WTC11 (cell line): ENCODE measurements around the gene BTBD9. TPM values are rescaled to one million over a fixed set of nuclear protein-coding genes. Genes with fewer than 3 reads are reported as not detected.

Experiments used
- ATAC-seq: fragments of 200-7000 bp; cut with Tn5 transposase; 2 replicates; pipeline ENCODE4 v1.10.0; 2021; ENCODE audit warnings: mild to moderate bottlenecking, moderate library complexity
- CTCF ChIA-PET: fragments of 300-600 bp; sonication (Branson Sonifier 250); formaldehyde crosslinking; loops from one replicate; lab custom pipeline; 2021; ENCODE audit warnings: antibody characterized with exemption; lab: Charles Lee
- POLR2A ChIA-PET: fragments of 350-600 bp; sonication (Branson Sonifier 250); formaldehyde crosslinking; loops from one replicate; lab custom pipeline; 2021; ENCODE audit warnings: antibody characterized with exemption; lab: Charles Lee
- DNase-seq: peaks from one replicate; pipeline ENCODE4 v3.0.0; 2021; ENCODE audit warnings: low spot score
- H3K27ac Mint-ChIP-seq: 2 replicates; pipeline ENCODE4 v1.8.0; 2021; ENCODE audit warnings: mixed read lengths
- H3K27me3 Mint-ChIP-seq: 2 replicates; pipeline ENCODE4 v1.8.0; 2021; ENCODE audit warnings: low read depth, mild to moderate bottlenecking, moderate library complexity, mixed read lengths
- H3K36me3 Mint-ChIP-seq: 2 replicates; pipeline ENCODE4 v1.8.0; 2021; ENCODE audit warnings: mixed read lengths
- H3K4me1 Mint-ChIP-seq: 2 replicates; pipeline ENCODE4 v1.8.0; 2022; ENCODE audit warnings: mixed read lengths
- H3K4me3 Mint-ChIP-seq: 2 replicates; pipeline ENCODE4 v1.8.0; 2021; ENCODE audit warnings: mild to moderate bottlenecking, moderate library complexity, mixed read lengths
- H3K9me3 Mint-ChIP-seq: 2 replicates; pipeline ENCODE4 v1.8.0; 2021; ENCODE audit warnings: mixed read lengths
- GABPB1 ChIP-seq: sonication (generic); formaldehyde crosslinking; IDR thresholded peaks from 2 replicates; pipeline ENCODE4 v1.8.1; 2023; ENCODE audit warnings: mild to moderate bottlenecking, missing genetic modification reagents
- JUN ChIP-seq: sonication (generic); formaldehyde crosslinking; IDR thresholded peaks from 2 replicates; pipeline ENCODE4 v1.8.0; 2023; ENCODE audit warnings: mild to moderate bottlenecking, missing genetic modification reagents
- MYBL2 ChIP-seq: sonication (generic); formaldehyde crosslinking; IDR thresholded peaks from 2 replicates; pipeline ENCODE4 v1.8.1; 2023; ENCODE audit warnings: mild to moderate bottlenecking, moderate library complexity, missing genetic modification reagents
- NR2C2 ChIP-seq: sonication (generic); formaldehyde crosslinking; IDR thresholded peaks from 2 replicates; pipeline ENCODE4 v1.8.0; 2022; ENCODE audit warnings: mild to moderate bottlenecking, missing genetic modification reagents
- ZBTB21 ChIP-seq: sonication (generic); formaldehyde crosslinking; IDR thresholded peaks from 2 replicates; pipeline ENCODE4 v1.8.1; 2023; ENCODE audit warnings: mild to moderate bottlenecking, missing genetic modification reagents, borderline replicate concordance
- ZNF317 ChIP-seq: sonication (generic); formaldehyde crosslinking; IDR thresholded peaks from 2 replicates; pipeline ENCODE4 v1.8.1; 2023; ENCODE audit warnings: low read depth, mild to moderate bottlenecking, moderate library complexity, missing genetic modification reagents, borderline replicate concordance
- total RNA-seq: library from RNA; stranded (reverse); gene quantifications from 3 replicates; pipeline ENCODE4 v1.2.3, GENCODE V29; 2021
- TF ChIP-seq, protein P1 (sequence below): sonication (generic); formaldehyde crosslinking; IDR thresholded peaks from 2 replicates; pipeline ENCODE4 v1.8.0; 2023; ENCODE audit warnings: missing genetic modification reagents, mild to moderate bottlenecking, borderline replicate concordance
- TF ChIP-seq, protein P2 (sequence below): fragments of 250-450 bp; sonication (Bioruptor Pico); IDR thresholded peaks from 2 replicates; pipeline ENCODE4 v2.1.2; 2022; ENCODE audit warnings: mild to moderate bottlenecking, moderate library complexity
- TF ChIP-seq, protein P3 (sequence below): sonication (generic); formaldehyde crosslinking; conservative IDR thresholded peaks from 2 replicates; pipeline ENCODE4 v1.8.1; 2023; ENCODE audit warnings: mild to moderate bottlenecking, low read depth, missing genetic modification reagents, moderate library complexity
- TF ChIP-seq, protein P4 (sequence below): sonication (generic); formaldehyde crosslinking; IDR thresholded peaks from 2 replicates; pipeline ENCODE4 v1.8.0; 2023; ENCODE audit warnings: missing genetic modification reagents
- TF ChIP-seq, protein P5 (sequence below): sonication (generic); formaldehyde crosslinking; IDR thresholded peaks from 2 replicates; pipeline ENCODE4 v1.8.1; 2022; ENCODE audit warnings: low read depth, missing genetic modification reagents, borderline replicate concordance
- TF ChIP-seq, protein P6 (sequence below): fragments of 250-450 bp; sonication (Bioruptor Pico); IDR thresholded peaks from 2 replicates; pipeline ENCODE4 v1.9.0; 2021; ENCODE audit warnings: mild to moderate bottlenecking

Gene BTBD9
- total RNA-seq, 1 experiment from 2014 or later, result 4.2 TPM

DNA sequence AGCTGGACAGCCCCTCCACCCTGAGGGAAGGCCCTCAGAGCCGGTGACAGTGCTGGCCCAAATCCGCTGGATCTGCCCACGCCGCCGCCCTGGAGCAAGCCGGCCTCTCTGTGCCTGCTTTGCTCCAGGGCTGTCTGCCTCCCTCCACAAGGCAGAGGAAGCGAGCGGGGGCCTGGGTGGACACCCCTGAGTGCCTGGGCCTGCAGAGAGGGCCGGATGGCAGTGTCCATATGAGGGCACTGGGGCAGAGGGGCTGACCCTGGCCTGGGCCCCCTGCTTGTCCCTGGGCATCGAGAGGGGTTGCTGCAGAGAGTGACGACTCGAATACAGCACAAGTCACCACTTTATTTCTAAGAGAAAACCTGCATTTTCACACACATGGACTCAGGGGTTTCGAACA is 471.6 kb downstream of the BTBD9 start:
- CTCF ChIA-PET, result interaction anchor here (1.0 to 2.0 kb wide), 4 partner anchors 9 to 133 kb away, joined by 3 to 6 read pairs (median 4); no protein-coding TSS in a partner anchor
- H3K9me3 Mint-ChIP-seq, result no peaks in the 10 kb centered on the region
- no peaks in the 10 kb centered on the region for H3K36me3 Mint-ChIP-seq
- POLR2A ChIA-PET, result no interaction called here
- ATAC-seq, result no peak
- no peak for DNase-seq
- H3K4me3 Mint-ChIP-seq, result no peak overlapping the region
- TF ChIP-seq, protein P1, sequence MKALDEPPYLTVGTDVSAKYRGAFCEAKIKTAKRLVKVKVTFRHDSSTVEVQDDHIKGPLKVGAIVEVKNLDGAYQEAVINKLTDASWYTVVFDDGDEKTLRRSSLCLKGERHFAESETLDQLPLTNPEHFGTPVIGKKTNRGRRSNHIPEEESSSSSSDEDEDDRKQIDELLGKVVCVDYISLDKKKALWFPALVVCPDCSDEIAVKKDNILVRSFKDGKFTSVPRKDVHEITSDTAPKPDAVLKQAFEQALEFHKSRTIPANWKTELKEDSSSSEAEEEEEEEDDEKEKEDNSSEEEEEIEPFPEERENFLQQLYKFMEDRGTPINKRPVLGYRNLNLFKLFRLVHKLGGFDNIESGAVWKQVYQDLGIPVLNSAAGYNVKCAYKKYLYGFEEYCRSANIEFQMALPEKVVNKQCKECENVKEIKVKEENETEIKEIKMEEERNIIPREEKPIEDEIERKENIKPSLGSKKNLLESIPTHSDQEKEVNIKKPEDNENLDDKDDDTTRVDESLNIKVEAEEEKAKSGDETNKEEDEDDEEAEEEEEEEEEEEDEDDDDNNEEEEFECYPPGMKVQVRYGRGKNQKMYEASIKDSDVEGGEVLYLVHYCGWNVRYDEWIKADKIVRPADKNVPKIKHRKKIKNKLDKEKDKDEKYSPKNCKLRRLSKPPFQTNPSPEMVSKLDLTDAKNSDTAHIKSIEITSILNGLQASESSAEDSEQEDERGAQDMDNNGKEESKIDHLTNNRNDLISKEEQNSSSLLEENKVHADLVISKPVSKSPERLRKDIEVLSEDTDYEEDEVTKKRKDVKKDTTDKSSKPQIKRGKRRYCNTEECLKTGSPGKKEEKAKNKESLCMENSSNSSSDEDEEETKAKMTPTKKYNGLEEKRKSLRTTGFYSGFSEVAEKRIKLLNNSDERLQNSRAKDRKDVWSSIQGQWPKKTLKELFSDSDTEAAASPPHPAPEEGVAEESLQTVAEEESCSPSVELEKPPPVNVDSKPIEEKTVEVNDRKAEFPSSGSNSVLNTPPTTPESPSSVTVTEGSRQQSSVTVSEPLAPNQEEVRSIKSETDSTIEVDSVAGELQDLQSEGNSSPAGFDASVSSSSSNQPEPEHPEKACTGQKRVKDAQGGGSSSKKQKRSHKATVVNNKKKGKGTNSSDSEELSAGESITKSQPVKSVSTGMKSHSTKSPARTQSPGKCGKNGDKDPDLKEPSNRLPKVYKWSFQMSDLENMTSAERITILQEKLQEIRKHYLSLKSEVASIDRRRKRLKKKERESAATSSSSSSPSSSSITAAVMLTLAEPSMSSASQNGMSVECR (CRISPR knock-in tag), result no peak
- TF ChIP-seq, protein P2, sequence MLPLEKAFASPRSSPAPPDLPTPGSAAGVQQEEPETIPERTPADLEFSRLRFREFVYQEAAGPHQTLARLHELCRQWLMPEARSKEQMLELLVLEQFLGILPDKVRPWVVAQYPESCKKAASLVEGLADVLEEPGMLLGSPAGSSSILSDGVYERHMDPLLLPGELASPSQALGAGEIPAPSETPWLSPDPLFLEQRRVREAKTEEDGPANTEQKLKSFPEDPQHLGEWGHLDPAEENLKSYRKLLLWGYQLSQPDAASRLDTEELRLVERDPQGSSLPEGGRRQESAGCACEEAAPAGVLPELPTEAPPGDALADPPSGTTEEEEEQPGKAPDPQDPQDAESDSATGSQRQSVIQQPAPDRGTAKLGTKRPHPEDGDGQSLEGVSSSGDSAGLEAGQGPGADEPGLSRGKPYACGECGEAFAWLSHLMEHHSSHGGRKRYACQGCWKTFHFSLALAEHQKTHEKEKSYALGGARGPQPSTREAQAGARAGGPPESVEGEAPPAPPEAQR, result no peak
- TF ChIP-seq GABPB1, result no peak
- TF ChIP-seq JUN (CRISPR knock-in tag), result no peak
- TF ChIP-seq, protein P3, sequence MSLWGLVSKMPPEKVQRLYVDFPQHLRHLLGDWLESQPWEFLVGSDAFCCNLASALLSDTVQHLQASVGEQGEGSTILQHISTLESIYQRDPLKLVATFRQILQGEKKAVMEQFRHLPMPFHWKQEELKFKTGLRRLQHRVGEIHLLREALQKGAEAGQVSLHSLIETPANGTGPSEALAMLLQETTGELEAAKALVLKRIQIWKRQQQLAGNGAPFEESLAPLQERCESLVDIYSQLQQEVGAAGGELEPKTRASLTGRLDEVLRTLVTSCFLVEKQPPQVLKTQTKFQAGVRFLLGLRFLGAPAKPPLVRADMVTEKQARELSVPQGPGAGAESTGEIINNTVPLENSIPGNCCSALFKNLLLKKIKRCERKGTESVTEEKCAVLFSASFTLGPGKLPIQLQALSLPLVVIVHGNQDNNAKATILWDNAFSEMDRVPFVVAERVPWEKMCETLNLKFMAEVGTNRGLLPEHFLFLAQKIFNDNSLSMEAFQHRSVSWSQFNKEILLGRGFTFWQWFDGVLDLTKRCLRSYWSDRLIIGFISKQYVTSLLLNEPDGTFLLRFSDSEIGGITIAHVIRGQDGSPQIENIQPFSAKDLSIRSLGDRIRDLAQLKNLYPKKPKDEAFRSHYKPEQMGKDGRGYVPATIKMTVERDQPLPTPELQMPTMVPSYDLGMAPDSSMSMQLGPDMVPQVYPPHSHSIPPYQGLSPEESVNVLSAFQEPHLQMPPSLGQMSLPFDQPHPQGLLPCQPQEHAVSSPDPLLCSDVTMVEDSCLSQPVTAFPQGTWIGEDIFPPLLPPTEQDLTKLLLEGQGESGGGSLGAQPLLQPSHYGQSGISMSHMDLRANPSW (CRISPR knock-in tag), result no peak
- peaks cover 32% of the 10 kb centered on the region for H3K4me1 Mint-ChIP-seq
- H3K27ac Mint-ChIP-seq, result no peak overlapping the region
- no peaks in the 10 kb centered on the region for H3K27me3 Mint-ChIP-seq

DNA sequence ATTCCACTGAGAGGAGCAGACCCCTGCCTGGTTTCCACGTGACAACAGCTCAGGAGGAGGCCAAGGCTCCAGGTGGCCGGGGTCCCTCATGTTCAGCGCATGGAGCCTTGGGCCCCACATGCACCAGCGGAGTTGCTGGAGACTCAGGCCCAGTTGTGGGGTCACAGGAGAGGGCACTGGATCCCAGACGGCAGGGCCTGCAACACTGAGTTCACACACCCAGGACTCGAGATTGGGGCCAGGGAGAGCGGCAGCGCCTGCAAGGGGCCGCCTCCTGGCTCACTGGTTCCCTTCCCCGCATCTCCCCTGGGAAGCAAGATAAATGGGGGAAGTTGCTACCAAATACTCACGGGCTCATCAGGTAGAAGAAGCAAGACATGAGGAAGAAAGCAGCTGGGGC is 472.1 kb downstream of the BTBD9 start:
- H3K27me3 Mint-ChIP-seq, result no peaks in the 10 kb centered on the region
- H3K4me3 Mint-ChIP-seq, result no peak overlapping the region
- no peaks in the 10 kb centered on the region for H3K9me3 Mint-ChIP-seq
- TF ChIP-seq, protein P4, sequence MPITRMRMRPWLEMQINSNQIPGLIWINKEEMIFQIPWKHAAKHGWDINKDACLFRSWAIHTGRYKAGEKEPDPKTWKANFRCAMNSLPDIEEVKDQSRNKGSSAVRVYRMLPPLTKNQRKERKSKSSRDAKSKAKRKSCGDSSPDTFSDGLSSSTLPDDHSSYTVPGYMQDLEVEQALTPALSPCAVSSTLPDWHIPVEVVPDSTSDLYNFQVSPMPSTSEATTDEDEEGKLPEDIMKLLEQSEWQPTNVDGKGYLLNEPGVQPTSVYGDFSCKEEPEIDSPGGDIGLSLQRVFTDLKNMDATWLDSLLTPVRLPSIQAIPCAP (CRISPR knock-in tag), result no peak
- TF ChIP-seq, protein P5, sequence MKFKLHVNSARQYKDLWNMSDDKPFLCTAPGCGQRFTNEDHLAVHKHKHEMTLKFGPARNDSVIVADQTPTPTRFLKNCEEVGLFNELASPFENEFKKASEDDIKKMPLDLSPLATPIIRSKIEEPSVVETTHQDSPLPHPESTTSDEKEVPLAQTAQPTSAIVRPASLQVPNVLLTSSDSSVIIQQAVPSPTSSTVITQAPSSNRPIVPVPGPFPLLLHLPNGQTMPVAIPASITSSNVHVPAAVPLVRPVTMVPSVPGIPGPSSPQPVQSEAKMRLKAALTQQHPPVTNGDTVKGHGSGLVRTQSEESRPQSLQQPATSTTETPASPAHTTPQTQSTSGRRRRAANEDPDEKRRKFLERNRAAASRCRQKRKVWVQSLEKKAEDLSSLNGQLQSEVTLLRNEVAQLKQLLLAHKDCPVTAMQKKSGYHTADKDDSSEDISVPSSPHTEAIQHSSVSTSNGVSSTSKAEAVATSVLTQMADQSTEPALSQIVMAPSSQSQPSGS, result no peak
- TF ChIP-seq, all 79 proteins: peak for 0
- ChIA-PET CTCF (interaction anchor here (1.8 to 2.0 kb wide), 2 partner anchors 9 to 11 kb away, joined by 6 read pairs; no protein-coding TSS in a partner anchor), POLR2A (no interaction called here)
- H3K4me1 Mint-ChIP-seq, result peaks cover 29% of the 10 kb centered on the region
- no peak for ATAC-seq
- no peak for DNase-seq
- H3K27ac Mint-ChIP-seq, result peak overlapping the region; percentile 41; the same call in 1 of the 2 replicates
- H3K36me3 Mint-ChIP-seq, result no peaks in the 10 kb centered on the region

DNA sequence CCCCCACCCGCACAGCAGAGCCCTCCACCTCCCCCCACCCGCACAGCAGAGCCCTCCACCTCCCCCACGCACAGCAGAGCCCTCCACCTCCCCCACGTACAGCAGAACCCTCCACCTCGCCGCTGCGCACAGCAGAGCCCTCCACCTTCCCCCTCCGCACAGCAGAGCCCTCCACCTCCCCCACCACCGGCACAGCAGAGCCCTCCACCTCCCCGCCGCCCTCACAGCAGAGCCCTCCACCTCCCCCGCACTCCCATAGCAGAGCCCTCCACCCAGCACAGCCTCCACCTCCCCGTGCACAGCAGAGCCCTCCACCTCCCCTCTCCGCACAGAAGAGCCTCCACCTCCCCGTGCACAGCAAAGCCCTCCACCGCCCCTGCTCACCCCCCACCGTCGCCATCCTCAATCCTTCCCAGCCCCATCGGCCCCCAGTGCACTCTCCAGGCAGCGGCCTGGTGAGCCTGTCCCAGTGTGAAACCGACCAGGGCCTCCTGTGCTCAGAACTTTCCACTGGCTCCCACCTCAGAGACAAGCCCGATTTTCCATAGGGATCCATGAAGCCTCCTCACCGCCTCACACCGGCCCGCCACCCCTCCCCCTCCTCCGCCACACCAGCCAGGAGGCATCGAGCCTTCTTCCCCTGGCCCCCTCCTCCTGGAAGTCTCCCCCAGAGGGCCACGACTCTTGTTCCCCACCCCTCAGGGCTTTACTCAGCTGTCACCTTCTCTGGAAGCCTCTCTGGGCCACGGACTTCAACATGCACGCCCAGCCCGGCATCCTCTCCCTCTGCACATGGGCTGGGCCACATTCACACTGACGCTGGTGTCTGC is 473.1 kb downstream of the BTBD9 start:
- no peak overlapping the region for H3K4me3 Mint-ChIP-seq
- H3K9me3 Mint-ChIP-seq, result no peaks in the 10 kb centered on the region
- DNase-seq (no peak), ATAC-seq (no peak)
- ChIA-PET CTCF (no interaction called here), POLR2A (no interaction called here)
- no peaks in the 10 kb centered on the region for H3K27me3 Mint-ChIP-seq
- no peak overlapping the region; the same call in 1 of the 2 replicates for H3K27ac Mint-ChIP-seq
- peaks cover 29% of the 10 kb centered on the region for H3K4me1 Mint-ChIP-seq
- H3K36me3 Mint-ChIP-seq, result no peaks in the 10 kb centered on the region
- TF ChIP-seq, protein P6, sequence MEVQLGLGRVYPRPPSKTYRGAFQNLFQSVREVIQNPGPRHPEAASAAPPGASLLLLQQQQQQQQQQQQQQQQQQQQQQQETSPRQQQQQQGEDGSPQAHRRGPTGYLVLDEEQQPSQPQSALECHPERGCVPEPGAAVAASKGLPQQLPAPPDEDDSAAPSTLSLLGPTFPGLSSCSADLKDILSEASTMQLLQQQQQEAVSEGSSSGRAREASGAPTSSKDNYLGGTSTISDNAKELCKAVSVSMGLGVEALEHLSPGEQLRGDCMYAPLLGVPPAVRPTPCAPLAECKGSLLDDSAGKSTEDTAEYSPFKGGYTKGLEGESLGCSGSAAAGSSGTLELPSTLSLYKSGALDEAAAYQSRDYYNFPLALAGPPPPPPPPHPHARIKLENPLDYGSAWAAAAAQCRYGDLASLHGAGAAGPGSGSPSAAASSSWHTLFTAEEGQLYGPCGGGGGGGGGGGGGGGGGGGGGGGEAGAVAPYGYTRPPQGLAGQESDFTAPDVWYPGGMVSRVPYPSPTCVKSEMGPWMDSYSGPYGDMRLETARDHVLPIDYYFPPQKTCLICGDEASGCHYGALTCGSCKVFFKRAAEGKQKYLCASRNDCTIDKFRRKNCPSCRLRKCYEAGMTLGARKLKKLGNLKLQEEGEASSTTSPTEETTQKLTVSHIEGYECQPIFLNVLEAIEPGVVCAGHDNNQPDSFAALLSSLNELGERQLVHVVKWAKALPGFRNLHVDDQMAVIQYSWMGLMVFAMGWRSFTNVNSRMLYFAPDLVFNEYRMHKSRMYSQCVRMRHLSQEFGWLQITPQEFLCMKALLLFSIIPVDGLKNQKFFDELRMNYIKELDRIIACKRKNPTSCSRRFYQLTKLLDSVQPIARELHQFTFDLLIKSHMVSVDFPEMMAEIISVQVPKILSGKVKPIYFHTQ (CRISPR knock-in tag), result no peak
- TF ChIP-seq MYBL2, result no peak
- no peak for TF ChIP-seq NR2C2
- no peak for TF ChIP-seq ZBTB21 (CRISPR knock-in tag)
- TF ChIP-seq, protein P3 (CRISPR knock-in tag), result no peak
- no peak for TF ChIP-seq ZNF317 (CRISPR knock-in tag)
